Ovary (tissue), 3 donors: ENCODE results near the gene STH.

Experiments used
- CTCF ChIP-seq, 3 donors: fragments of 450-650 bp in 2 of 3; fragments of 200-600 bp in 1 of 3; IDR thresholded peaks; one replicate each; pipeline versions ENCODE4 v1.5.1 to v1.8.0; 2016 to 2022; ENCODE audit warnings: antibody characterized with exemption in 3 of 3, mild to moderate bottlenecking in 1 of 3
- POLR2A ChIP-seq: fragments of 450-650 bp; IDR thresholded peaks from one replicate; pipeline ENCODE4 v1.6.1; 2017; ENCODE audit warnings: antibody characterized with exemption, mild to moderate bottlenecking, moderate library complexity
- donor health status: DM: no; HTN: no; CAD: no.

GRCh38 chr17:46009681-46010596 is 10.9 kb downstream of the STH start:
- TF ChIP-seq CTCF (IDR thresholded peaks at IDR 0.05) (no peak), POLR2A (no peak)
